SHP77 treated with DMSO at 0.1 percent for 48 hours (cell line): ENCODE results near the gene POLR2J2.
"Not testable (repeated sequence)": the region's sequence is repeated elsewhere in the genome, so short reads cannot be mapped to it uniquely, and the experiment has no call there.

Experiments used
- DNase-seq: peaks from one replicate; lab custom pipeline; 2025; lab: John Stamatoyannopoulos, UW

The POLR2J2 gene

GRCh38 chr7:102671956-102672307 lies 469 bp upstream of the POLR2J2 start:
- not testable (repeated sequence) for DNase-seq

GRCh38 chr7:102667523-102667922 lies 3.9 kb downstream of the POLR2J2 start:
- not testable (repeated sequence) for DNase-seq

GRCh38 chr7:102666850-102667249 lies 4.6 kb downstream of the POLR2J2 start:
- not testable (repeated sequence) for DNase-seq

GRCh38 chr7:102664765-102665164 lies 6.7 kb downstream of the POLR2J2 start:
- not testable (repeated sequence) for DNase-seq

GRCh38 chr7:102649924-102650323 lies 21.5 kb downstream of the POLR2J2 start, which contains the start of gene SPDYE2B:
SPDYE2B (plus strand) TSS chr7:102650319; CDS start chr7:102652349, 2,030 bp downstream.
- DNase-seq: not testable (repeated sequence)

- not testable (repeated sequence) for DNase-seq
Observed at GRCh38 chr7:102647813-102648212, 23.6 kb downstream of the POLR2J2 start.

- DNase-seq: not testable (repeated sequence)
Observed at GRCh38 chr7:102643404-102643803, 28.1 kb downstream of the POLR2J2 start.

- not testable (repeated sequence) for DNase-seq
Observed at GRCh38 chr7:102642691-102643090, 28.8 kb downstream of the POLR2J2 start, which contains the start of gene UPK3BL1. UPK3BL1 (minus strand) TSS chr7:102642791; CDS start chr7:102642741, 50 bp downstream.

- DNase-seq: not testable (repeated sequence)
Observed at GRCh38 chr7:102638848-102639247, 32.6 kb downstream of the POLR2J2 start.

GRCh38 chr7:102636956-102637355 lies 34.5 kb downstream of the POLR2J2 start:
- DNase-seq: not testable (repeated sequence)

GRCh38 chr7:102635354-102635753 lies 36.1 kb downstream of the POLR2J2 start:
- DNase-seq: not testable (repeated sequence)

- DNase-seq: not testable (repeated sequence)
Observed at GRCh38 chr7:102634299-102634698, 37.2 kb downstream of the POLR2J2 start.

GRCh38 chr7:102630622-102631021 lies 40.8 kb downstream of the POLR2J2 start:
- DNase-seq: not testable (repeated sequence)

GRCh38 chr7:102627271-102627904 lies 44.1 kb downstream of the POLR2J2 start:
- not testable (repeated sequence) for DNase-seq

- DNase-seq: not testable (repeated sequence)
Observed at GRCh38 chr7:102618122-102618521, 53.3 kb downstream of the POLR2J2 start.

- DNase-seq: not testable (repeated sequence)
Observed at GRCh38 chr7:102616507-102617125, 54.8 kb downstream of the POLR2J2 start, which contains the start of gene RASA4. RASA4 (minus strand) TSS chr7:102616756; CDS start chr7:102616689, 67 bp downstream.
